ENCODE data around the gene MTLN. TPM values are rescaled to one million over a fixed set of nuclear protein-coding genes. Genes with fewer than 3 reads are reported as not detected.
"Not testable (repeated sequence)": the region's sequence is repeated elsewhere in the genome, so short reads cannot be mapped to it uniquely, and the experiment has no call there.

Gene MTLN
- polyA plus RNA-seq, 2 of the 4 experiments (the other 2 are of a cell fraction) = 59.3 to 107 TPM

DNA sequence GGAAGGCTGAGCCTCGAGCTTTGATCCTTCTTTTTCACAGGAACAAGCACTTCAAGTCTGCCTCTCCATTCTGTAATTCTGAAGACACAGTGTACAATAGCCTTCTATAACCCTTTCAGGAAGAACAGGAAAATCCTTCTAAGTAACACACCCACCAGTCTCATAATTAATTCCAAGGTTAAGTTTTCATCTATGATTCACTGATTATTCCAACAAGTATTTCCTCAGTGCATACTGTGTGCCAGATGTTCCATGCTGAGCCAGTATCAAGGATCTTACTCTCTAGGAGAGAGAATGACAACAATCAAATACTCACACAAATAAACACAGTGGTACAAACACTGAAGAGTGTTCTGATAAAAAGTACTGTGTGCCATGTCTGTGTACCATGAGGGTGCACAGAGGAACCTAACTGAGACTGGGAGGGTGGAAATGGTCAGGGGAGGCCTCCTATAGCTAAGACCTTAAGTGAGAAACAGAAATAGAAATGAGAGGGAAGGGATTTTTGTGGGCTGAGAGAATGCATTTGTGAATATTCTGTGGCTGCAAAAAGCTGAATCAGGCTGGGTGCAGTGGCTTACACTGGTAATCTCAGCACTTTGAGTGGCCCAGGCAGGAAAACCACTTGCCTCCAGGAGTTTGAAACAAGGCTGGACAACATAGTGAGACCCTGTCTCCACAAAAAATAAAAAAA is 7.3 kb upstream of the MTLN start:
- no peak for ATAC-seq
- ChIA-PET CTCF (no interaction called here), POLR2A (no interaction called here)
- H3K27ac ChIP-seq = no peak overlapping the region
- no peak overlapping the region for H3K4me2 ChIP-seq
- no peaks in the 10 kb centered on the region for H3K9me3 ChIP-seq
- FAIRE-seq = no peak
- 8% methylated on average over 1 of the region's 1 CpG for WGBS (ENCODE audit: missing lambda C conversion rate)
- no peak overlapping the region for H3K4me3 ChIP-seq
- TF ChIP-seq, protein P1, sequence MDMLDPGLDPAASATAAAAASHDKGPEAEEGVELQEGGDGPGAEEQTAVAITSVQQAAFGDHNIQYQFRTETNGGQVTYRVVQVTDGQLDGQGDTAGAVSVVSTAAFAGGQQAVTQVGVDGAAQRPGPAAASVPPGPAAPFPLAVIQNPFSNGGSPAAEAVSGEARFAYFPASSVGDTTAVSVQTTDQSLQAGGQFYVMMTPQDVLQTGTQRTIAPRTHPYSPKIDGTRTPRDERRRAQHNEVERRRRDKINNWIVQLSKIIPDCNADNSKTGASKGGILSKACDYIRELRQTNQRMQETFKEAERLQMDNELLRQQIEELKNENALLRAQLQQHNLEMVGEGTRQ (IDR thresholded peaks at IDR 0.05) = no peak
- TF ChIP-seq, protein P2, sequence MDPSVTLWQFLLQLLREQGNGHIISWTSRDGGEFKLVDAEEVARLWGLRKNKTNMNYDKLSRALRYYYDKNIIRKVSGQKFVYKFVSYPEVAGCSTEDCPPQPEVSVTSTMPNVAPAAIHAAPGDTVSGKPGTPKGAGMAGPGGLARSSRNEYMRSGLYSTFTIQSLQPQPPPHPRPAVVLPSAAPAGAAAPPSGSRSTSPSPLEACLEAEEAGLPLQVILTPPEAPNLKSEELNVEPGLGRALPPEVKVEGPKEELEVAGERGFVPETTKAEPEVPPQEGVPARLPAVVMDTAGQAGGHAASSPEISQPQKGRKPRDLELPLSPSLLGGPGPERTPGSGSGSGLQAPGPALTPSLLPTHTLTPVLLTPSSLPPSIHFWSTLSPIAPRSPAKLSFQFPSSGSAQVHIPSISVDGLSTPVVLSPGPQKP (IDR thresholded peaks at IDR 0.05; ENCODE audit: low read depth, low read length) = no peak
- TF ChIP-seq HEYL (CRISPR knock-in tag; IDR thresholded peaks at IDR 0.05) = no peak
- TF ChIP-seq CHD2 (IDR thresholded peaks at IDR 0.05; ENCODE audit: low read length, partially characterized antibody) = no peak
- TF ChIP-seq SREBF2 (IDR thresholded peaks at IDR 0.05) = no peak
- no peak for TF ChIP-seq POLR2A (IDR thresholded peaks at IDR 0.05; ENCODE audit: low read length)
- no peak for TF ChIP-seq RCOR1 (IDR thresholded peaks at IDR 0.05; ENCODE audit: low read depth, low read length)
- TF ChIP-seq FOXS1 (CRISPR knock-in tag; IDR thresholded peaks at IDR 0.05) = no peak
- TF ChIP-seq GATA3 (IDR thresholded peaks at IDR 0.05; ENCODE audit: borderline replicate concordance) = no peak
- no peak for TF ChIP-seq JUNB (IDR thresholded peaks at IDR 0.05)
- TF ChIP-seq, protein P3, sequence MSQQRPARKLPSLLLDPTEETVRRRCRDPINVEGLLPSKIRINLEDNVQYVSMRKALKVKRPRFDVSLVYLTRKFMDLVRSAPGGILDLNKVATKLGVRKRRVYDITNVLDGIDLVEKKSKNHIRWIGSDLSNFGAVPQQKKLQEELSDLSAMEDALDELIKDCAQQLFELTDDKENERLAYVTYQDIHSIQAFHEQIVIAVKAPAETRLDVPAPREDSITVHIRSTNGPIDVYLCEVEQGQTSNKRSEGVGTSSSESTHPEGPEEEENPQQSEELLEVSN (IDR thresholded peaks at IDR 0.05; ENCODE audit: borderline replicate concordance, low read depth) = no peak
- TF ChIP-seq, protein P4, sequence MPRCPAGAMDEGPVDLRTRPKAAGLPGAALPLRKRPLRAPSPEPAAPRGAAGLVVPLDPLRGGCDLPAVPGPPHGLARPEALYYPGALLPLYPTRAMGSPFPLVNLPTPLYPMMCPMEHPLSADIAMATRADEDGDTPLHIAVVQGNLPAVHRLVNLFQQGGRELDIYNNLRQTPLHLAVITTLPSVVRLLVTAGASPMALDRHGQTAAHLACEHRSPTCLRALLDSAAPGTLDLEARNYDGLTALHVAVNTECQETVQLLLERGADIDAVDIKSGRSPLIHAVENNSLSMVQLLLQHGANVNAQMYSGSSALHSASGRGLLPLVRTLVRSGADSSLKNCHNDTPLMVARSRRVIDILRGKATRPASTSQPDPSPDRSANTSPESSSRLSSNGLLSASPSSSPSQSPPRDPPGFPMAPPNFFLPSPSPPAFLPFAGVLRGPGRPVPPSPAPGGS (IDR thresholded peaks at IDR 0.05) = no peak
- TF ChIP-seq, protein P5, sequence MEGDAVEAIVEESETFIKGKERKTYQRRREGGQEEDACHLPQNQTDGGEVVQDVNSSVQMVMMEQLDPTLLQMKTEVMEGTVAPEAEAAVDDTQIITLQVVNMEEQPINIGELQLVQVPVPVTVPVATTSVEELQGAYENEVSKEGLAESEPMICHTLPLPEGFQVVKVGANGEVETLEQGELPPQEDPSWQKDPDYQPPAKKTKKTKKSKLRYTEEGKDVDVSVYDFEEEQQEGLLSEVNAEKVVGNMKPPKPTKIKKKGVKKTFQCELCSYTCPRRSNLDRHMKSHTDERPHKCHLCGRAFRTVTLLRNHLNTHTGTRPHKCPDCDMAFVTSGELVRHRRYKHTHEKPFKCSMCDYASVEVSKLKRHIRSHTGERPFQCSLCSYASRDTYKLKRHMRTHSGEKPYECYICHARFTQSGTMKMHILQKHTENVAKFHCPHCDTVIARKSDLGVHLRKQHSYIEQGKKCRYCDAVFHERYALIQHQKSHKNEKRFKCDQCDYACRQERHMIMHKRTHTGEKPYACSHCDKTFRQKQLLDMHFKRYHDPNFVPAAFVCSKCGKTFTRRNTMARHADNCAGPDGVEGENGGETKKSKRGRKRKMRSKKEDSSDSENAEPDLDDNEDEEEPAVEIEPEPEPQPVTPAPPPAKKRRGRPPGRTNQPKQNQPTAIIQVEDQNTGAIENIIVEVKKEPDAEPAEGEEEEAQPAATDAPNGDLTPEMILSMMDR (IDR thresholded peaks at IDR 0.05) = no peak
- TF ChIP-seq, protein P6, sequence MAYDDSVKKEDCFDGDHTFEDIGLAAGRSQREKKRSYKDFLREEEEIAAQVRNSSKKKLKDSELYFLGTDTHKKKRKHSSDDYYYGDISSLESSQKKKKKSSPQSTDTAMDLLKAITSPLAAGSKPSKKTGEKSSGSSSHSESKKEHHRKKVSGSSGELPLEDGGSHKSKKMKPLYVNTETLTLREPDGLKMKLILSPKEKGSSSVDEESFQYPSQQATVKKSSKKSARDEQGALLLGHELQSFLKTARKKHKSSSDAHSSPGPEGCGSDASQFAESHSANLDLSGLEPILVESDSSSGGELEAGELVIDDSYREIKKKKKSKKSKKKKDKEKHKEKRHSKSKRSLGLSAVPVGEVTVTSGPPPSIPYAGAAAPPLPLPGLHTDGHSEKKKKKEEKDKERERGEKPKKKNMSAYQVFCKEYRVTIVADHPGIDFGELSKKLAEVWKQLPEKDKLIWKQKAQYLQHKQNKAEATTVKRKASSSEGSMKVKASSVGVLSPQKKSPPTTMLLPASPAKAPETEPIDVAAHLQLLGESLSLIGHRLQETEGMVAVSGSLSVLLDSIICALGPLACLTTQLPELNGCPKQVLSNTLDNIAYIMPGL (CRISPR knock-in tag; IDR thresholded peaks at IDR 0.05; ENCODE audit: borderline replicate concordance) = no peak
- TF ChIP-seq HOXA7 (CRISPR knock-in tag; IDR thresholded peaks at IDR 0.05) = no peak
- no peak for TF ChIP-seq ZSCAN20 (CRISPR knock-in tag; IDR thresholded peaks at IDR 0.05)
- no peak for TF ChIP-seq NFE2L2 (conservative IDR thresholded peaks at IDR 0.05; ENCODE audit: low read length)
- no peak for TF ChIP-seq EHMT2 (IDR thresholded peaks at IDR 0.05; ENCODE audit: low read depth)
- DNase-seq (ENCODE audit: low read depth in 1 of 2, low spot score in 1 of 2) = no peak
- H3K4me1 ChIP-seq = no peaks in the 10 kb centered on the region

DNA sequence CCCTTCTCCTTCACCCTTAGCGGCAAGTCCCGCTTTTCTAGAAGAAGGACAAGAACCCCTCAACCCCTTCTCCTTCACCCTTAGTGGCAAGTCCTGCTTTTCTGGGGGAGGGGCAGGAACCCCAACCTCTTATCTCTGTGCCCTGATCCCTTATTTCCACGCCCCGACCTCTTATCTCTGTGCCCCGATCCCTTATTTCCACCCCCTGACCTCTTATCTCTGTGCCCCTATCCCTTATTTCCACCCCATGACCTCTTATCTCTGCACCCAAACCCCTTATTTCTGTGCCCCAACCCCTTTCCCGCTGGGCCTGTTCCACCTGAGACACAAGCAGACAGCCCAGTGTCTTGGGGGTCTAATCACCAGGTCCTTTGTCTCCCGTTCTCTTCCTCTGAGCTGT is 6.5 kb upstream of the MTLN start:
- H3K4me1 ChIP-seq; ATAC-seq; FAIRE-seq; H3K4me2 ChIP-seq; POLR2A ChIA-PET; H3K27ac ChIP-seq; H3K9me3 ChIP-seq; H3K4me3 ChIP-seq; CTCF ChIA-PET; DNase-seq (ENCODE audit: low read depth in 1 of 2, low spot score in 1 of 2): not testable (repeated sequence)
- WGBS (ENCODE audit: missing lambda C conversion rate) = 58% methylated on average over 7 of the region's 7 CpGs
